ENCODE data around the gene FAM219B.

- TF ChIP-seq CTCF (IDR thresholded peaks at IDR 0.05) (no peak), POLR2A (IDR thresholded peaks at IDR 0.05) (no peak)
Observed at GRCh38 chr15:74902295-74903075, 4.2 kb downstream of the FAM219B start.
